ENCODE results near the gene ARMC12. TPM values are rescaled to one million over a fixed set of nuclear protein-coding genes. Genes with fewer than 3 reads are reported as not detected.

ARMC12 gene
- total and polyA plus RNA-seq, 2 of the 13 experiments (the other 11 are each of a cell fraction or from before 2014, with no cell fraction given) = 1.3 TPM; not detected in 1

GRCh38 chr6:35736253-35736894 lies 458 bp upstream of the ARMC12 start (continued):
- TF ChIP-seq SCMH1 (CRISPR knock-in tag; IDR thresholded peaks at IDR 0.05; ENCODE audit: borderline replicate concordance) = no peak
- 0 out of 2 replicates have a peak, but pooled peaks have one; percentile 40 for TF ChIP-seq SP4 (CRISPR knock-in tag; IDR thresholded peaks at IDR 0.05)
- 0 out of 2 replicates have a peak, but pooled peaks have one; percentile 19 for TF ChIP-seq PHF20 (CRISPR knock-in tag; IDR thresholded peaks at IDR 0.05)
- no peak for TF ChIP-seq GZF1 (CRISPR knock-in tag; IDR thresholded peaks at IDR 0.05)
- no peak for TF ChIP-seq ZNF33B (CRISPR knock-in tag; IDR thresholded peaks at IDR 0.05)
- TF ChIP-seq, protein P1, sequence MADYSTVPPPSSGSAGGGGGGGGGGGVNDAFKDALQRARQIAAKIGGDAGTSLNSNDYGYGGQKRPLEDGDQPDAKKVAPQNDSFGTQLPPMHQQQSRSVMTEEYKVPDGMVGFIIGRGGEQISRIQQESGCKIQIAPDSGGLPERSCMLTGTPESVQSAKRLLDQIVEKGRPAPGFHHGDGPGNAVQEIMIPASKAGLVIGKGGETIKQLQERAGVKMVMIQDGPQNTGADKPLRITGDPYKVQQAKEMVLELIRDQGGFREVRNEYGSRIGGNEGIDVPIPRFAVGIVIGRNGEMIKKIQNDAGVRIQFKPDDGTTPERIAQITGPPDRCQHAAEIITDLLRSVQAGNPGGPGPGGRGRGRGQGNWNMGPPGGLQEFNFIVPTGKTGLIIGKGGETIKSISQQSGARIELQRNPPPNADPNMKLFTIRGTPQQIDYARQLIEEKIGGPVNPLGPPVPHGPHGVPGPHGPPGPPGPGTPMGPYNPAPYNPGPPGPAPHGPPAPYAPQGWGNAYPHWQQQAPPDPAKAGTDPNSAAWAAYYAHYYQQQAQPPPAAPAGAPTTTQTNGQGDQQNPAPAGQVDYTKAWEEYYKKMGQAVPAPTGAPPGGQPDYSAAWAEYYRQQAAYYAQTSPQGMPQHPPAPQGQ (CRISPR knock-in tag; IDR thresholded peaks at IDR 0.05; ENCODE audit: borderline replicate concordance) = no peak
- no peak for TF ChIP-seq TAF1 (CRISPR knock-in tag; IDR thresholded peaks at IDR 0.05)
- TF ChIP-seq, protein P2, sequence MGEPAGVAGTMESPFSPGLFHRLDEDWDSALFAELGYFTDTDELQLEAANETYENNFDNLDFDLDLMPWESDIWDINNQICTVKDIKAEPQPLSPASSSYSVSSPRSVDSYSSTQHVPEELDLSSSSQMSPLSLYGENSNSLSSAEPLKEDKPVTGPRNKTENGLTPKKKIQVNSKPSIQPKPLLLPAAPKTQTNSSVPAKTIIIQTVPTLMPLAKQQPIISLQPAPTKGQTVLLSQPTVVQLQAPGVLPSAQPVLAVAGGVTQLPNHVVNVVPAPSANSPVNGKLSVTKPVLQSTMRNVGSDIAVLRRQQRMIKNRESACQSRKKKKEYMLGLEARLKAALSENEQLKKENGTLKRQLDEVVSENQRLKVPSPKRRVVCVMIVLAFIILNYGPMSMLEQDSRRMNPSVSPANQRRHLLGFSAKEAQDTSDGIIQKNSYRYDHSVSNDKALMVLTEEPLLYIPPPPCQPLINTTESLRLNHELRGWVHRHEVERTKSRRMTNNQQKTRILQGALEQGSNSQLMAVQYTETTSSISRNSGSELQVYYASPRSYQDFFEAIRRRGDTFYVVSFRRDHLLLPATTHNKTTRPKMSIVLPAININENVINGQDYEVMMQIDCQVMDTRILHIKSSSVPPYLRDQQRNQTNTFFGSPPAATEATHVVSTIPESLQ (CRISPR knock-in tag; conservative IDR thresholded peaks at IDR 0.05) = peak; percentile 40; the same call in 1 of the 2 replicates
- TF ChIP-seq ARNTL (CRISPR knock-in tag; IDR thresholded peaks at IDR 0.05) = no peak
- no peak for TF ChIP-seq ISL2 (CRISPR knock-in tag; IDR thresholded peaks at IDR 0.05)
- peak; percentile 6; the same call in 1 of the 2 replicates for TF ChIP-seq ZNF331 (CRISPR knock-in tag; IDR thresholded peaks at IDR 0.05)
- TF ChIP-seq HMGXB3 (CRISPR knock-in tag; IDR thresholded peaks at IDR 0.05; ENCODE audit: borderline replicate concordance) = peak; percentile 70; the same call in 1 of the 2 replicates
- TF ChIP-seq SOX5 (CRISPR knock-in tag; IDR thresholded peaks at IDR 0.05; ENCODE audit: borderline replicate concordance) = 0 out of 2 replicates have a peak, but pooled peaks have one; percentile 13
- no peak for TF ChIP-seq NFATC3 (CRISPR knock-in tag; IDR thresholded peaks at IDR 0.05)
- TF ChIP-seq TBL1XR1 (IDR thresholded peaks at IDR 0.05; ENCODE audit: borderline replicate concordance, low read length, partially characterized antibody) = no peak
- TF ChIP-seq, protein P3, sequence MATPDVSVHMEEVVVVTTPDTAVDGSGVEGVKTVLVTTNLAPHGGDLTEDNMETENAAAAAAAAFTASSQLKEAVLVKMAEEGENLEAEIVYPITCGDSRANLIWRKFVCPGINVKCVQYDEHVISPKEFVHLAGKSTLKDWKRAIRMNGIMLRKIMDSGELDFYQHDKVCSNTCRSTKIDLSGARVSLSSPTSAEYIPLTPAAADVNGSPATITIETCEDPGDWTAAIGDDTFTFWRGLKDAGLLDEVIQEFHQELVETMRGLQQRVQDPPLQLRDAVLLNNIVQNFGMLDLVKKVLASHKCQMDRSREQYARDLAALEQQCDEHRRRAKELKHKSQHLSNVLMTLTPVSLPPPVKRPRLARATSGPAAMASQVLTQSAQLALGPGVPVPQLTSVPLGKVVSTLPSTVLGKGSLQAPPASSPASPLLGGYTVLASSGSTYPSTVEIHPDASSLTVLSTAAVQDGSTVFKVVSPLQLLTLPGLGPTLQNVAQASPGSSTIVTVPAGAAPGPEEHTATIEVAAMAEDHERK (CRISPR knock-in tag; IDR thresholded peaks at IDR 0.05; ENCODE audit: low read depth) = no peak
- no peak for TF ChIP-seq ZEB1 (IDR thresholded peaks at IDR 0.05; ENCODE audit: insufficient replicate concordance, low read depth)
- TF ChIP-seq, protein P4, sequence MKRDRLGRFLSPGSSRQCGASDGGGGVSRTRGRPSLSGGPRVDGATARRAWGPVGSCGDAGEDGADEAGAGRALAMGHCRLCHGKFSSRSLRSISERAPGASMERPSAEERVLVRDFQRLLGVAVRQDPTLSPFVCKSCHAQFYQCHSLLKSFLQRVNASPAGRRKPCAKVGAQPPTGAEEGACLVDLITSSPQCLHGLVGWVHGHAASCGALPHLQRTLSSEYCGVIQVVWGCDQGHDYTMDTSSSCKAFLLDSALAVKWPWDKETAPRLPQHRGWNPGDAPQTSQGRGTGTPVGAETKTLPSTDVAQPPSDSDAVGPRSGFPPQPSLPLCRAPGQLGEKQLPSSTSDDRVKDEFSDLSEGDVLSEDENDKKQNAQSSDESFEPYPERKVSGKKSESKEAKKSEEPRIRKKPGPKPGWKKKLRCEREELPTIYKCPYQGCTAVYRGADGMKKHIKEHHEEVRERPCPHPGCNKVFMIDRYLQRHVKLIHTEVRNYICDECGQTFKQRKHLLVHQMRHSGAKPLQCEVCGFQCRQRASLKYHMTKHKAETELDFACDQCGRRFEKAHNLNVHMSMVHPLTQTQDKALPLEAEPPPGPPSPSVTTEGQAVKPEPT (CRISPR knock-in tag; IDR thresholded peaks at IDR 0.05; ENCODE audit: low read depth) = no peak

All from HepG2 (cell line).